Keratinocyte (primary cell): ENCODE data around the gene ANKRD24. TPM values are rescaled to one million over a fixed set of nuclear protein-coding genes. Genes with fewer than 3 reads are reported as not detected.

Experiments
- DNase-seq: peaks from one replicate; pipeline ENCODE4 v3.0.0-alpha.2; 2011; ENCODE audit warnings: low read depth, missing footprints, low spot score
- FAIRE-seq: peaks from 2 replicates; lab custom pipeline; 2011; peaks lifted over from hg19 to GRCh38; lab: Jason Lieb, UNC
- H2AFZ ChIP-seq: 2 replicates; pipeline ENCODE4 v1.6.0; 2012; ENCODE audit warnings: low read length, control low read depth, inconsistent platforms; ENCODE audit not compliant: control insufficient read depth
- H3K27ac ChIP-seq: 2 replicates; pipeline ENCODE4 v1.5.1; 2011; ENCODE audit warnings: low read length; ENCODE audit not compliant: control insufficient read depth, insufficient read depth
- H3K27me3 ChIP-seq: 3 replicates; pipeline ENCODE4 v1.6.0; 2011; ENCODE audit warnings: low read length; ENCODE audit not compliant: control insufficient read depth, insufficient read depth; ENCODE audit errors: extremely low read depth
- H3K36me3 ChIP-seq, 2 experiments: 2 replicates in 1 of 2; 3 replicates in 1 of 2; pipeline ENCODE4 v1.5.1; 2011; ENCODE audit warnings: low read length in 2 of 2, mild to moderate bottlenecking in 1 of 2; ENCODE audit not compliant: control insufficient read depth in 2 of 2, insufficient read depth in 2 of 2; ENCODE audit errors: extremely low read depth in 1 of 2
- H3K4me1 ChIP-seq: 3 replicates; pipeline ENCODE4 v1.5.1; 2011; ENCODE audit warnings: low read length; ENCODE audit not compliant: control insufficient read depth, insufficient read depth; ENCODE audit errors: extremely low read depth
- H3K4me2 ChIP-seq: 3 replicates; pipeline ENCODE4 v1.6.0; 2011; ENCODE audit warnings: low read depth, low read length; ENCODE audit not compliant: control insufficient read depth, insufficient read depth; ENCODE audit errors: extremely low read depth
- H3K4me3 ChIP-seq, 3 experiments: fragments of 200-600 bp in 1 of 3; sonication (generic) in 1 of 3; 2 replicates in 2 of 3; 3 replicates in 1 of 3; pipeline ENCODE4 v1.5.1; 2011 to 2016; ENCODE audit warnings: low read length in 3 of 3, mild to moderate bottlenecking in 3 of 3, control low read depth in 2 of 3, inconsistent platforms in 1 of 3, low read depth in 1 of 3, mixed read lengths in 1 of 3, mixed run types in 1 of 3, moderate library complexity in 1 of 3; ENCODE audit not compliant: control insufficient read depth in 2 of 3, insufficient read depth in 2 of 3; ENCODE audit errors: extremely low read depth in 1 of 3
- H3K79me2 ChIP-seq: 2 replicates; pipeline ENCODE4 v1.6.0; 2012; ENCODE audit warnings: low read length; ENCODE audit not compliant: control insufficient read depth, insufficient read depth
- H3K9ac ChIP-seq: 3 replicates; pipeline ENCODE4 v1.6.0; 2011; ENCODE audit warnings: low read length; ENCODE audit not compliant: control insufficient read depth, insufficient read depth; ENCODE audit errors: extremely low read depth
- H3K9me1 ChIP-seq: 3 replicates; pipeline ENCODE4 v1.6.0; 2011; ENCODE audit warnings: low read length; ENCODE audit not compliant: control insufficient read depth, insufficient read depth; ENCODE audit errors: extremely low read depth
- H3K9me3 ChIP-seq: 2 replicates; pipeline ENCODE4 v1.5.1; 2012; ENCODE audit warnings: low read depth, low read length; ENCODE audit not compliant: control insufficient read depth
- H4K20me1 ChIP-seq: 3 replicates; pipeline ENCODE4 v1.6.0; 2011; ENCODE audit warnings: low read length; ENCODE audit not compliant: control insufficient read depth, insufficient read depth; ENCODE audit errors: extremely low read depth
- CTCF ChIP-seq, 3 experiments: IDR thresholded peaks in 1 of 3; conservative IDR thresholded peaks in 1 of 3; optimal IDR thresholded peaks in 1 of 3; 2 replicates in 2 of 3; 3 replicates in 1 of 3; pipeline versions ENCODE3 to v1.5.1; 2011; ENCODE audit warnings: low read length in 3 of 3, mild to moderate bottlenecking in 3 of 3, moderate library complexity in 2 of 3, control low read depth in 1 of 3, inconsistent platforms in 1 of 3; ENCODE audit not compliant: insufficient read depth in 2 of 3; ENCODE audit errors: extremely low read depth in 1 of 3
- EZH2 ChIP-seq: IDR thresholded peaks from one replicate; pipeline ENCODE4 v1.6.1; 2012; ENCODE audit warnings: inconsistent platforms, mild to moderate bottlenecking, low read length, moderate library complexity
- dilution Hi-C: fragments of 300-500 bp; cut with MboI; formaldehyde crosslinking; loops from one replicate; pipeline ENCODE4 v1.7.0; 2020; ENCODE audit warnings: low sequenced_read_pairs; ENCODE audit not compliant: extremely low pct_ligation_motif_present
- polyA plus RNA-seq, 5 experiments: library from polyadenylated mRNA; depleted of rRNA in 3 of 5; stranded (reverse) in 3 of 5; stranded (forward) in 1 of 5; unstranded in 1 of 5; fragments of >200 nt; gene quantifications; 1 replicate in 1 of 5; 2 replicates in 3 of 5; 3 replicates in 1 of 5; pipeline versions ENCODE4 v1.2.1 to v1.2.3, GENCODE V29; 2011 to 2012; ENCODE audit warnings: missing spikeins in 2 of 5, low read depth in 1 of 5, low replicate concordance in 1 of 5

The ANKRD24 gene
- polyA plus RNA-seq, 1 donor (not counting 4 experiments of a cell fraction or from before 2014, with no cell fraction given) = 0.07 TPM

GRCh38 chr19:4174213-4174894, 8.1 kb upstream of the ANKRD24 start:
- no peak overlapping the region for H3K4me3 ChIP-seq
- H3K9ac ChIP-seq = no peak overlapping the region
- H3K9me3 ChIP-seq = no peaks in the 10 kb centered on the region
- H3K79me2 ChIP-seq = no peaks in the 10 kb centered on the region
- no peak for TF ChIP-seq CTCF (optimal IDR thresholded peaks at IDR 0.05 in 1 of 3, IDR thresholded peaks at IDR 0.05 in 1 of 3, conservative IDR thresholded peaks at IDR 0.05 in 1 of 3; ENCODE audit: extremely low read depth in 1 of 3, insufficient read depth in 2 of 3, low read length in 3 of 3)
- TF ChIP-seq EZH2 = no peak
- peaks cover 15% of the 10 kb centered on the region for H3K27me3 ChIP-seq
- FAIRE-seq = no peak
- dilution Hi-C loops = no loop called here
- no peaks in the 10 kb centered on the region for H3K4me1 ChIP-seq
- peaks cover 3% of the 10 kb centered on the region for H4K20me1 ChIP-seq
- H3K4me2 ChIP-seq = no peak overlapping the region
- peaks cover 4 to 8% of the 10 kb centered on the region in 2 experiments for H3K36me3 ChIP-seq
- H2AFZ ChIP-seq = no peak overlapping the region
- DNase-seq = no peak
- H3K9me1 ChIP-seq = no peaks in the 10 kb centered on the region
- H3K27ac ChIP-seq = no peak overlapping the region

- no peak overlapping the region for H3K4me3 ChIP-seq
- no peak for TF ChIP-seq EZH2
- no peak for TF ChIP-seq CTCF (optimal IDR thresholded peaks at IDR 0.05 in 1 of 3, IDR thresholded peaks at IDR 0.05 in 1 of 3, conservative IDR thresholded peaks at IDR 0.05 in 1 of 3; ENCODE audit: extremely low read depth in 1 of 3, insufficient read depth in 2 of 3, low read length in 3 of 3)
- peaks cover 11 to 13% of the 10 kb centered on the region in 2 experiments for H3K36me3 ChIP-seq
- no peaks in the 10 kb centered on the region for H3K9me3 ChIP-seq
- no peak overlapping the region for H3K9ac ChIP-seq
- no peaks in the 10 kb centered on the region for H3K4me1 ChIP-seq
- FAIRE-seq (no peak), DNase-seq (no peak)
- no peak overlapping the region for H3K27ac ChIP-seq
- H3K79me2 ChIP-seq = no peaks in the 10 kb centered on the region
- H3K9me1 ChIP-seq = no peaks in the 10 kb centered on the region
- no peak overlapping the region for H2AFZ ChIP-seq
- dilution Hi-C loops = no loop called here
- H3K4me2 ChIP-seq = no peak overlapping the region
- H3K27me3 ChIP-seq = peaks cover 15% of the 10 kb centered on the region
- H4K20me1 ChIP-seq = peaks cover 3% of the 10 kb centered on the region
Observed at GRCh38 chr19:4174895-4175668, 7.4 kb upstream of the ANKRD24 start.
